Posterior vena cava (tissue), 2 donors: Measurements from ENCODE around the gene PRAMEF26. TPM values are rescaled to one million over a fixed set of nuclear protein-coding genes. Genes with fewer than 3 reads are reported as not detected.
"Not testable (repeated sequence)": the region's sequence is repeated elsewhere in the genome, so short reads cannot be mapped to it uniquely, and the experiment has no call there.

Source experiments
- DNase-seq: peaks from one replicate; pipeline ENCODE4 v3.0.0-alpha.2; 2020; ENCODE audit warnings: low spot score
- intact Hi-C, 2 donors: fragments of 100-400 bp; cut with DNase I; formaldehyde crosslinking; loops; one replicate each; pipeline versions ENCODE4 v1.14.1 to v1.14.2; 2022 to 2023
- long read RNA-seq, 2 donors: library from polyadenylated mRNA; unstranded; transcript quantifications; one replicate each; pipeline ENCODE4 v2.0.0, GENCODE V29; 2020 to 2021
- total RNA-seq, 2 donors: library from RNA; stranded (reverse); fragmentation: NEBNext Ultra II Directional; extraction: Animal tissue kit (Norgen Biotek cat#: 25700); gene quantifications; one replicate each; pipeline ENCODE4 v1.2.1, GENCODE V29; 2021
- donor health status: DM: yes; HTN: yes; CAD: no.
- donor health status: DM: yes; HTN: yes; CAD: no.

PRAMEF26 gene
- total RNA-seq: not detected
- long read RNA-seq, donor 1: 0 reads
- long read RNA-seq, donor 2: 0 reads

GRCh38 chr1:13155909-13156308 lies at the start of gene PRAMEF26:
Gene PRAMEF26, minus strand, starts transcription at chr1:13156009. Its CDS starts 2,914 bp downstream, at chr1:13153095.
- intact Hi-C loops, DNase-seq: not testable (repeated sequence)

DNA sequence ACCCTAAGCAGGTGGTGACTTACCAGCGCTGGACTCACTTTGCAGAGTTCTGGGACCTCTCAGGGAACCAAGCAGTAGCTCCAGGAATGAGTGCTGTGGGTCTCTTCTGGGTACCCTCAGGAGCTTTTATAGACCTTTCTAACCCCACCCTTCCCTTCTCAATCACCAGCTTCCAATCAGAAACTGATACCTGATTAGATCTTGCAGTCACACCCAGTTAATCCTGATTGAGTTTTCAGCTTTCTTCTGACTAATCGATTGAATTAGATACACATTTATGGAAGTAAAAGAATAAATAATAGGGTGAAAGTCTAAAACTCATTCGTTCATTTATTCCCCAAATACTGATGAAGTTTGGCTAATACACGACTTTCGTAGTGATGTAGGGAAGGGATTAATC lies 45.5 kb upstream of the PRAMEF26 start, which contains the start of gene PRAMEF13:
Gene PRAMEF13, minus strand, starts transcription at position 101 of the 400 bp plus-strand sequence. CDS start 1,820 bp downstream, outside the sequence.
- intact Hi-C loops, DNase-seq: not testable (repeated sequence)

DNA sequence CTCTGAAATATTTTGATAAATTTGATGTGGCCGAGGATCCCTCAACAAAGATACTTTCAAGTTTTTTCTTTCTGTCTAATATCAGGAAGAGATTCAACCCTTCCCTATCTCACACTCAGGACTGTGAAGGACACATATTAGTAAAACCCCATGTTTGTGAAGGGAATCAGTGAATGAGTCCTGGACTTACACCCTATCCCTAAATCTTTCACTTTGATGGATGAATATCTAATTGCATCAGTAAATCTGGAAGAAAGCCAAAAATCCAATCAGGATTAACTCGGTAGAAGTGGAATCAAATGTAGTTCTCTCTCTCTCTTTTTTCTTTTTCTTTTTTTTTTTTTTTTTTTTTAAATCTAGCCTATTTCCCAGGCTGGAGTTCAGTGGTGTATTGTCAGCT lies 15.7 kb upstream of the PRAMEF26 start, which contains the start of gene PRAMEF9:
Gene PRAMEF9, plus strand, starts transcription at position 301 of the 400 bp plus-strand sequence. CDS start 3,433 bp downstream, outside the sequence.
- intact Hi-C loops, DNase-seq: not testable (repeated sequence)

GRCh38 chr1:13165531-13165930 lies 9.7 kb upstream of the PRAMEF26 start, which contains the start of gene HNRNPCL4:
Gene HNRNPCL4, minus strand, starts transcription at chr1:13165631. Its CDS starts 164 bp downstream, at chr1:13165467.
- DNase-seq, intact Hi-C loops: not testable (repeated sequence)

GRCh38 chr1:13116754-13117153 lies 39.1 kb downstream of the PRAMEF26 start, which contains the start of gene HNRNPCL2:
Gene HNRNPCL2, minus strand, starts transcription at chr1:13116854. Its CDS starts 454 bp downstream, at chr1:13116400.
- DNase-seq, intact Hi-C loops: not testable (repeated sequence)

Other genes starting within 250 kb of the PRAMEF26 start
- gene PRAMEF7, start 239.4 kb downstream of the PRAMEF26 start, total RNA-seq: not detected
- not detected for gene PRAMEF6, start 208.4 kb downstream of the PRAMEF26 start, total RNA-seq
- gene PRAMEF27, start 99.4 kb downstream of the PRAMEF26 start, total RNA-seq: not detected
- not detected for gene HNRNPCL3, start 95.2 kb downstream of the PRAMEF26 start, total RNA-seq
- gene PRAMEF25, start 85.2 kb downstream of the PRAMEF26 start, total RNA-seq: not detected
- gene HNRNPCL2, start 39.2 kb downstream of the PRAMEF26 start, total RNA-seq: not detected
- gene HNRNPCL4, start 9.6 kb upstream of the PRAMEF26 start, total RNA-seq: not detected
- gene PRAMEF9, start 15.8 kb upstream of the PRAMEF26 start, total RNA-seq: not detected
- gene PRAMEF13, start 45.4 kb upstream of the PRAMEF26 start, total RNA-seq: not detected
- not detected for gene PRAMEF18, start 70.1 kb upstream of the PRAMEF26 start, total RNA-seq
- gene PRAMEF5, start 98.2 kb upstream of the PRAMEF26 start, total RNA-seq: not detected
- not detected for gene PRAMEF8, start 129.1 kb upstream of the PRAMEF26 start, total RNA-seq
- not detected for gene PRAMEF33, start 147.5 kb upstream of the PRAMEF26 start, total RNA-seq
- not detected for gene PRAMEF15, start 159.6 kb upstream of the PRAMEF26 start, total RNA-seq
- not detected for gene PRAMEF14, start 191.1 kb upstream of the PRAMEF26 start, total RNA-seq
- not detected for gene PRAMEF19, start 215.9 kb upstream of the PRAMEF26 start, total RNA-seq
- gene PRAMEF17, start 233.6 kb upstream of the PRAMEF26 start, total RNA-seq: not detected